Activated CD8-positive, alpha-beta T cell treated with anti-CD3 and anti-CD28 coated beads for 36 hours (primary cell): ENCODE data around the gene AP4B1. TPM values are rescaled to one million over a fixed set of nuclear protein-coding genes. Genes with fewer than 3 reads are reported as not detected.

Source experiments
- ATAC-seq: fragments of 200-7000 bp; cut with Tn5 transposase; one replicate; pipeline ENCODE4 v1.10.0; 2021; ENCODE audit warnings: mild to moderate bottlenecking, moderate library complexity
- CTCF ChIA-PET: fragments of 350-600 bp; sonication (Branson Sonifier 250); formaldehyde crosslinking; loops from one replicate; lab custom pipeline; 2021; ENCODE audit warnings: antibody characterized with exemption; lab: Charles Lee
- POLR2A ChIA-PET: fragments of 350-600 bp; sonication (Branson Sonifier 250); formaldehyde crosslinking; loops from one replicate; lab custom pipeline; 2021; ENCODE audit warnings: antibody characterized with exemption; lab: Charles Lee
- DNase-seq: peaks from one replicate; pipeline ENCODE4 v3.0.0-alpha.2; 2020
- H3K27ac Mint-ChIP-seq: one replicate; pipeline ENCODE4 v1.8.0; 2021; ENCODE audit warnings: mild to moderate bottlenecking, mixed read lengths
- H3K27me3 Mint-ChIP-seq: one replicate; pipeline ENCODE4 v1.8.0; 2021; ENCODE audit warnings: mixed read lengths
- H3K36me3 Mint-ChIP-seq: one replicate; pipeline ENCODE4 v1.8.0; 2021; ENCODE audit warnings: low read depth, mixed read lengths
- H3K4me1 Mint-ChIP-seq: one replicate; pipeline ENCODE4 v1.8.0; 2021; ENCODE audit warnings: low read depth, mixed read lengths
- H3K4me3 Mint-ChIP-seq: one replicate; pipeline ENCODE4 v1.8.0; 2021; ENCODE audit warnings: mild to moderate bottlenecking, moderate library complexity, mixed read lengths
- H3K9me3 Mint-ChIP-seq: one replicate; pipeline ENCODE4 v1.8.0; 2021; ENCODE audit warnings: mixed read lengths
- intact Hi-C: fragments of 100-400 bp; cut with micrococcal nuclease; formaldehyde crosslinking; loops from one replicate; pipeline ENCODE4 v1.10.0; 2022
- total RNA-seq, 2 experiments: library from RNA; stranded (reverse); gene quantifications; one replicate each; pipeline ENCODE4 v1.2.3, GENCODE V29; 2021
- TF ChIP-seq, protein P1 (sequence below): fragments of 200-600 bp; IDR thresholded peaks from one replicate; pipeline ENCODE4 v1.8.0; 2022; ENCODE audit warnings: antibody characterized with exemption, mild to moderate bottlenecking

Gene AP4B1
- total RNA-seq, 2 experiments from 2014 or later, result 38.2 to 38.5 TPM

DNA sequence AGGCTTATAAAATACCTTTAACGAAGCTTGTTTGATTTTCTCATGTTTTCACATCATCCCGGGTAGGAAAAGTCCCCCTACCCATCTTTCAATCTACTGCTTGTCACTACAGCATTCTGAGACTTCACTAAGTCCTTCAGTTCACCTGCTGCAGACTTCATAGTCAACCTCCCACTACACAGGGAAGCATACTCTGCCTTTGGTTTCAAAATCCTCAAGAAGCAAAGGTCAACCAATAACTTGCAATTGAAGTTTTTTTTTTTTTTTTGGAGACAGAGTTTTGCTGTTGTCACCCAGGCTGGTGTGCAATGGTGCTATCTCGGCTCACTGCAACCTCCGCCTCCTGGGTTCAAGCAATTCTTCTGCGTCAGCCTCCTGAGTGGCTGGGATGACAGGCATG is 28.4 kb downstream of the AP4B1 start:
- DNase-seq (no peak), ATAC-seq (no peak)
- H3K4me3 Mint-ChIP-seq, result no peak overlapping the region
- H3K27ac Mint-ChIP-seq, result no peak overlapping the region
- POLR2A ChIA-PET, result interaction anchor here (1.1 to 3.4 kb wide), 3 partner anchors 21 to 54 kb away, joined by 3 to 14 read pairs (median 6); partner anchors contain the start of genes AP4B1 and HIPK1
- intact Hi-C loops, result no loop called here
- H3K27me3 Mint-ChIP-seq, result no peaks in the 10 kb centered on the region
- H3K36me3 Mint-ChIP-seq, result peaks cover 4% of the 10 kb centered on the region
- H3K9me3 Mint-ChIP-seq, result no peaks in the 10 kb centered on the region
- TF ChIP-seq, protein P1, sequence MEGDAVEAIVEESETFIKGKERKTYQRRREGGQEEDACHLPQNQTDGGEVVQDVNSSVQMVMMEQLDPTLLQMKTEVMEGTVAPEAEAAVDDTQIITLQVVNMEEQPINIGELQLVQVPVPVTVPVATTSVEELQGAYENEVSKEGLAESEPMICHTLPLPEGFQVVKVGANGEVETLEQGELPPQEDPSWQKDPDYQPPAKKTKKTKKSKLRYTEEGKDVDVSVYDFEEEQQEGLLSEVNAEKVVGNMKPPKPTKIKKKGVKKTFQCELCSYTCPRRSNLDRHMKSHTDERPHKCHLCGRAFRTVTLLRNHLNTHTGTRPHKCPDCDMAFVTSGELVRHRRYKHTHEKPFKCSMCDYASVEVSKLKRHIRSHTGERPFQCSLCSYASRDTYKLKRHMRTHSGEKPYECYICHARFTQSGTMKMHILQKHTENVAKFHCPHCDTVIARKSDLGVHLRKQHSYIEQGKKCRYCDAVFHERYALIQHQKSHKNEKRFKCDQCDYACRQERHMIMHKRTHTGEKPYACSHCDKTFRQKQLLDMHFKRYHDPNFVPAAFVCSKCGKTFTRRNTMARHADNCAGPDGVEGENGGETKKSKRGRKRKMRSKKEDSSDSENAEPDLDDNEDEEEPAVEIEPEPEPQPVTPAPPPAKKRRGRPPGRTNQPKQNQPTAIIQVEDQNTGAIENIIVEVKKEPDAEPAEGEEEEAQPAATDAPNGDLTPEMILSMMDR, result no peak
- CTCF ChIA-PET, result interaction anchor here (3.4 kb wide), 1 partner anchor 28 kb away, joined by 15 read pairs; the partner anchor contains the start of genes AP4B1 and DCLRE1B
- peaks cover 63% of the 10 kb centered on the region for H3K4me1 Mint-ChIP-seq

DNA sequence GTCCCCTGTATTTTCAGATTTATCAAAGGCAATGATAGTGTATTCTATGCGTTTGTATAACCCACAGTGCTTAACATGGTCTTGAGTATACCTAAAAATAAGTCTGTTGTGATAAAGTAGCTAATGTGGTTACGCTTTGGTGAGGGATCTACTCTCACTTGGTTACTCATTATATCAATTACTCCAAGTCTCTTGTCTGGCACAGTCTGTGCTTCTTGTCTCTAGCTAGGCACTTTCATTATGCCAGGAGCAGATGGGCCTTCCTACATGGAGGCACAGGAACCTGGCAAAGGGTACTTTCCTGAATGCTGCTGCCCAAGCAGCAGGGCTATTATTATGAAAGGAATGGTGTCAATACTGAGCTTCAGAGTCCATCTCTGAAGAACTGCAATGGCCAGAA is 28.9 kb downstream of the AP4B1 start:
- H3K4me1 Mint-ChIP-seq, result peaks cover 59% of the 10 kb centered on the region
- ChIA-PET POLR2A (interaction anchor here (1.1 to 3.4 kb wide), 3 partner anchors 20 to 54 kb away, joined by 3 to 14 read pairs (median 6); partner anchors contain the start of genes AP4B1 and HIPK1), CTCF (interaction anchor here (0.7 to 3.4 kb wide), 3 partner anchors 11 to 28 kb away, joined by 3 to 15 read pairs (median 3); partner anchors contain the start of genes AP4B1 and DCLRE1B)
- peaks cover 8% of the 10 kb centered on the region for H3K36me3 Mint-ChIP-seq
- no peaks in the 10 kb centered on the region for H3K27me3 Mint-ChIP-seq
- ATAC-seq, result no peak
- intact Hi-C loops, result no loop called here
- TF ChIP-seq, protein P1, result no peak
- H3K4me3 Mint-ChIP-seq, result no peak overlapping the region
- peak overlapping the region; percentile 90 for H3K27ac Mint-ChIP-seq
- DNase-seq, result no peak
- H3K9me3 Mint-ChIP-seq, result no peaks in the 10 kb centered on the region

DNA sequence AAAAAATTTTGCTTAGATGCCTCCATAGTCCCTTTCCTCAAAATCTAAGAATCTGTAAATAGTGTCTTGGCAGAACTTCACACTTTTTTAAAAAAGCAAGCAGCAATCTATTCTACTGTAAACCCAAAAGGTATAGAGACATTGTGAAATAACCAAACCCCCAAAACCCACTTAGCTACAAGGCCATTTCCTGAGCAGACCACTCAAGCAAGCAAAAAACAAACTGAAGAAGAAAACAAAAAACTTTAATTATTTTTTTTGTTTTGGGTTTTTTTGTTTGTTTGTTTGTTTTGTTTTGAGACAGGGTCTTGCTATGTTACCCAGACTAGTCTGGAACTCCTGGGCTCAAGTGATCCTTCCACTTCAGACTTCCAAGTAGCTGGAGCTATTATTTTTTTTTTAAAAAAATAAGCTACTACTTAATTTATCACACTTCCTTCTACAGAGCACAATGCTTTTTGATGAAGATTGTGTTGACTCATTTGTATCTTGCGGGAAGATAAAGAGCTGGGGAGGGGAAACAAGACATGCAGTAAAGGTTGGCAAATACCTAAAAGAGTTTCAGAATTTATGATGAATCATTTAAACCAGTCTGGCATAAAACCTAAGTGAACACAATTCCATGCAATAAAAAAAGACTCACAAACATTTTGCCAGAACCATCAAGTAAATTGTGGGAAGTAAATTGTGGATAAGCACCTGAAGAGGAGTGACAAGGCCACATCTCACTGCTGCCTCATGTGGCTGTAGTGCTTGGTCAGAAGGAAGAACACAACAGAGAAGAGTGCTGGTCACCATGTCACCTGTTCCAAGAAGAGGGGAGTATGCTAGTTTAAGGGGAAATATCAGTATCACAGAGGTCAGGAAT is 30.4 kb downstream of the AP4B1 start:
- POLR2A ChIA-PET, result interaction anchor here (0.7 to 3.4 kb wide), 4 partner anchors 30 to 75 kb away, joined by 3 to 14 read pairs (median 4); partner anchors contain the start of genes HIPK1 and RSBN1
- H3K27me3 Mint-ChIP-seq, result no peaks in the 10 kb centered on the region
- CTCF ChIA-PET, result interaction anchor here (0.9 to 3.4 kb wide), 3 partner anchors 30 to 82 kb away, joined by 3 to 15 read pairs (median 3); partner anchors contain the start of genes AP4B1 and DCLRE1B
- DNase-seq, result peak; percentile 53
- intact Hi-C loops, result loop anchor here (5.0 kb wide), 1 partner anchor 58 kb away; no protein-coding TSS in a partner anchor
- ATAC-seq, result peak; percentile 45
- peaks cover 17% of the 10 kb centered on the region for H3K36me3 Mint-ChIP-seq
- peak overlapping the region; percentile 93 for H3K27ac Mint-ChIP-seq
- H3K4me1 Mint-ChIP-seq, result peaks cover 48% of the 10 kb centered on the region
- TF ChIP-seq, protein P1, result no peak
- no peaks in the 10 kb centered on the region for H3K9me3 Mint-ChIP-seq
- peak overlapping the region; percentile 26 for H3K4me3 Mint-ChIP-seq

DNA sequence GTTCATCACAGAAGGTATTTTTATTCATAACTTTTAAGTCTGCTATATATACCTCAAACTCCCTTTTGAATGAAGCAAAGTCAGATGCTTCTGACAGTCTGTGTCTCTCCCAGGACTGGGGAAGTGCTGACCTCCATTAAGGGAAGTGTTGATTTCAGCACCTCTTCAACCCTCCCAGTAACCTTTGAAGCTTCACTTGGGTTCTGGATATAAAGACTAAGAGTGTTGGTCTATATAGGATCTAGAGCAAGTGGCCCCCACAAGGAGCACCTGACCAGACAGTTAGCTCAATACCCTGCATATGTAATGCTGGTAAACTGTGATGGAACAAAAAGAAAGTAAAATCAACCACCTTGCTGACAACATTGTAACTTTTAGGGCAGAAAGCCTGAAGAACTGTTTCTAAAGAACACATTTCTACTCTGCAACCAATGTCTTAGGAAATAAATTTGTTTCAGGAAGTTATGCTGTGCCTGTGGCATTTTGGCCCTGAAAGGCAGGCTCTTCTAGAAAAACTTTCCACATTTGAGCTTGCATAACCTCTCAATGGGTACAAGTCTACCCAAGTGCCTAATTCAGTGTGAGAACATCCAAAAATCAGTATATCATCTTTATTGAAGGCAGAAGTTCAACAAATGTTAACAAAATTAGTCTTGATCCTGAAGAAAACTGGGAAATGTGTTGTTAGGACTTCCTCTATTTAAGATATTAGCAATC is 32.2 kb downstream of the AP4B1 start:
- peak; percentile 47 for DNase-seq
- Mint-ChIP-seq H3K27ac (peak overlapping the region; percentile 98), H3K9me3 (no peaks in the 10 kb centered on the region), H3K4me3 (peak overlapping the region; percentile 91), H3K27me3 (no peaks in the 10 kb centered on the region), H3K36me3 (peaks cover 29% of the 10 kb centered on the region), H3K4me1 (peaks cover 55% of the 10 kb centered on the region)
- POLR2A ChIA-PET, result interaction anchor here (1.1 to 6.2 kb wide), 3 partner anchors 32 to 57 kb away, joined by 5 to 34 read pairs (median 7); partner anchors contain the start of genes AP4B1 and HIPK1
- TF ChIP-seq, protein P1, result no peak
- ATAC-seq, result peak; percentile 15
- CTCF ChIA-PET, result interaction anchor here (1.1 kb wide), 1 partner anchor 13 kb away, joined by 3 read pairs; no protein-coding TSS in a partner anchor
- intact Hi-C loops, result loop anchor here (5.0 kb wide), 1 partner anchor 60 kb away; no protein-coding TSS in a partner anchor
